Motor neuron (in vitro differentiated cells): Measurements from ENCODE around the gene MSTN. TPM values are rescaled to one million over a fixed set of nuclear protein-coding genes. Genes with fewer than 3 reads are reported as not detected.

Experiments
- ATAC-seq, 8 experiments: fragments of 200-7000 bp; cut with Tn5 transposase; replicated peaks in 6 of 8; 2 replicates each; pipeline ENCODE4 v1.8.0; 2021; ENCODE audit warnings: mild to moderate bottlenecking in 8 of 8, moderate library complexity in 8 of 8
- H3K27ac ChIP-seq, 2 donors: fragments of 250-450 bp; sonication (Bioruptor Pico); 2 replicates each; pipeline ENCODE4 v1.9.0; 2021; ENCODE audit warnings: antibody characterized with exemption in 2 of 2, mild to moderate bottlenecking in 2 of 2, moderate library complexity in 1 of 2
- H3K4me1 ChIP-seq, 2 donors: fragments of 250-450 bp; sonication (Bioruptor Pico); replicated peaks in 1 of 2; 2 replicates each; pipeline ENCODE4 v1.6.1; 2021; ENCODE audit warnings: antibody characterized with exemption in 2 of 2, mild to moderate bottlenecking in 2 of 2, moderate library complexity in 1 of 2
- H3K4me3 ChIP-seq, 5 donors: fragments of 250-450 bp; sonication (Bioruptor Pico); 2 replicates each; pipeline ENCODE4 v1.9.0; 2021; ENCODE audit warnings: antibody characterized with exemption in 5 of 5, mild to moderate bottlenecking in 5 of 5, moderate library complexity in 4 of 5
- WGBS, 10 experiments: fragments of 450-650 bp; shearing (Covaris generic); methylation state at CpG; one replicate each; pipeline ENCODE4 v1.0.0; 2022; 5-methylcytosine and 5-hydroxymethylcytosine counted together
- in situ Hi-C, 9 experiments: fragments of 400-800 bp; cut with MboI; loops; one replicate each; pipeline ENCODE4 v1.15.0; 2021; ENCODE audit warnings: low sequenced_read_pairs in 9 of 9, low pct_unique_long_range_greater_than_20kb in 2 of 9; ENCODE audit not compliant: unreplicated experiment in 9 of 9
- total RNA-seq, 8 experiments: library from RNA; unstranded; fragments of 300-600 nt; gene quantifications; 2 replicates each; pipeline versions ENCODE4 v1.2.3 to v1.2.4, GENCODE V29; 2022

MSTN gene
- total RNA-seq, 8 experiments from 2014 or later: 0.05 to 0.73 (median 0.25) TPM

DNA sequence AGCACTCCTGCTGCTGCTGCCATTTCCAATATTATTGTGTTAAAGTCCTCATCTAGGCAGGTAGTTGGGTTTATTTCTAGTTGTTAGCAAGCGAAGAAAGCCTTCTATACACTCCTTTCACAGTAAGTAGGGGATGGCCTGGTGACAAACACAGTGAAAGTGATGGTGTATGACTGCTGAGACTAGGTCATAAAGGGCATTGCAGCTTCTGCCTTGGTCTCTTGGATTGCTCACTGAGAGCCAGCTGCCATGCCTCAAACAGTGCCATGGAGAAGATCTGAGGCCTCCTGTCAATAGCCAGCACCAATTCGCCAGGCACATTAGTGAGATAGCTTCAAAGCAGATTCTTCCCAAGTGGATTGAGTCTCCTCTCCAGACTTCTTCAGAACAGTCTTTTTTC lies 27.6 kb upstream of the MSTN start:
- H3K27ac ChIP-seq: no peak overlapping the region
- 88 to 100% (median 100%) methylated on average over 1 to 2 of the region's 2 CpGs; no CpG with 5 or more reads in 4 of the 10 experiments for WGBS, 10 experiments
- no peak overlapping the region for H3K4me3 ChIP-seq
- in situ Hi-C loops: loop anchor here in 4 of 9 experiments (25.0 kb wide), 3 partner anchors 197 to 722 kb away; no protein-coding TSS in a partner anchor
- no peaks in the 10 kb centered on the region for H3K4me1 ChIP-seq
- ATAC-seq: no peak

DNA sequence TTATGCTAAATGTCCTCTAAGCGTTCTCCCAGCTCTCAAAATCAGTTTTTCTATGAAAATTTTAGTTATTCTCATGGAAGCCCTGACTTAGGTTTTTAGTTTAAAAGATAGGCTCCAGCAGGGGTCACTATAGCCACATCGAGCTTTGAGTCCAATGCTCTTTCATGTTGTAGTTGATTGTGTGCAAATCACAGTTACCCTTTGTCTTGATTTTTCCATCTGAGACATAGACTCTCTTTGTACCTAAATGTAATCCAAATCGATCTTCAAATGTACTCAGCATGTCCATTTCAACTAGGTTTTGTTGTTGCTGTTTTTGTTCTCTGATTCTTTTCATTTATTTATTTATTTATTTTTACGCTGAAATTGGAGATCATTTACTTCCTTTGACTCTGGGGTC lies 26.4 kb upstream of the MSTN start:
- peak in 4 of 8 experiments; percentile 39 to 64 (median 60) for ATAC-seq
- in situ Hi-C loops: loop anchor here in 4 of 9 experiments (10.0 to 25.0 kb wide), 4 partner anchors 186 to 723 kb away; no protein-coding TSS in a partner anchor
- Histone ChIP-seq H3K4me1 (no peaks in the 10 kb centered on the region), H3K27ac (no peak overlapping the region), H3K4me3 (no peak overlapping the region)
- 3 to 38% (median 25%) methylated on average over 2 to 4 of the region's 4 CpGs for WGBS, 10 experiments

DNA sequence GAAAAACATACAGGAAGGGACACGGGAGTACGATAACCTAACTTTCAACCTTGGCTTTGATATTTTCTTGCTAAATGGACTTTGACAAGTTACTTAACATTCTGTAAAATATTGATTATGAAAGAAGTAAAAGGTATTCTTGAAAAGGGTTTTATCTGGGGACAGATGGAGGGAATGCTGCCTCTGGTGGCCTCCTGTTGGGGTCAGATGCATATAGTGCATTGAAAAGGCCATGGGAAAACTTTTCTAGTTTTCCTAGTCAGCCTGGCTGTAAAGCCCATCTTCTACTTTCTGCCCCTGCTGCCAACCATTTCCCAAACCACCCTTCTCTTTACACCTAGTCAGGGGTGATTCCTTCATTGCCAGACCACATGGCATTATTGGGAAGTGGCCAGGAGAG lies 22.2 kb upstream of the MSTN start:
- no peak for ATAC-seq
- in situ Hi-C loops: loop anchor here in 4 of 9 experiments (10.0 to 25.0 kb wide), 4 partner anchors 190 to 728 kb away; no protein-coding TSS in a partner anchor

DNA sequence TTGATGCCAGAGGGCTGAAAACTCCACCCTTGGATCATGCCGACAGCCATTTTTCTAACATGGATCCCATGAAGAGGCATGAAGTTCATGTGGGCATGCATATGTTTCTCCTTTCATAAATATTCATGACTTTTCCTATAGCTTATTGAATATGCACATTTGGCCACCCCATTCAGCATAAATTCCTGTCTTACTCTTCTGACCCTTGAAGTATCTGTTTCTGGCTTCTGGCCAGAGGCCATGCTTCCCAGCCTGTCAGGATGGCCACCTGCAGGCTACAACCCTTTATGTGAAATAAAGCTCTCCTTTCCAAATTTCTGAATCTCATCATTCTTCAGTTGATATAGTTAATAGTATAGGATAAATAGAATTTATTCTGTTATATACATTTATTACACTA lies 19.6 kb upstream of the MSTN start:
- no peaks in the 10 kb centered on the region for H3K4me1 ChIP-seq
- 63 to 100% (median 100%) methylated on average over 1 of the region's 1 CpG; no CpG with 5 or more reads in 3 of the 10 experiments for WGBS, 10 experiments
- no peak overlapping the region for H3K4me3 ChIP-seq
- in situ Hi-C loops: loop anchor here in 4 of 9 experiments (10.0 to 25.0 kb wide), 4 partner anchors 193 to 730 kb away; no protein-coding TSS in a partner anchor
- no peak overlapping the region for H3K27ac ChIP-seq
- peak in 1 of 8 experiments; percentile 69 for ATAC-seq

More for the DNA sequence above, 22.2 kb upstream of the MSTN start:
- 50 to 100% (median 61%) methylated on average over 2 of the region's 2 CpGs; no CpG with 5 or more reads in 4 of the 10 experiments for WGBS, 10 experiments
- Histone ChIP-seq H3K4me3 (no peak overlapping the region), H3K27ac (no peak overlapping the region), H3K4me1 (no peaks in the 10 kb centered on the region)

DNA sequence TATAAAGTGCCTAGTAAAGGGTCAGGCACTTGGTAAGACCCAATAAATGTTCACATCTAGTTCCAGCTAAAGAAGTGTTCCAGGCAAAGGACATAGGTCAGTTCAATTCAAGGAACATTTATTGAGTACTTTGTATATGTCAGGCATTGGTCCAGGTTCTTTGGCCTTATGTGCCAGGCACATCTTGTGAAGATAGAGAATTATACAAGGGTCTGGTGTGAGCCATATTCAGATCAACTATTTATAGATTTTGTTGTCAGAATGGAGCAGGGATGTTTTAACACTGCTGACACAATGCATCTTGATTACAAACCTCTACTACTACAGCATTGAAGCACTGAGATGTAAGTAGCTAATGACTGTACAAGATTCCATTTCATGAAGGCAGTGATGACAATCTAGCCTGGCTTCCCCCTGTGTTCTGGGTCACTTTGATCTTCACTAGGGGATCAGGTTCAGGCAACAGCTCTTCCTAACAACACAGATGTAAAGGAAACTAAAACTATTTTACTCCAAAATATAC lies 18.1 kb upstream of the MSTN start:
- no peaks in the 10 kb centered on the region for H3K4me1 ChIP-seq
- no peak for ATAC-seq
- in situ Hi-C loops: loop anchor here in 4 of 9 experiments (10.0 to 25.0 kb wide), 4 partner anchors 194 to 732 kb away; no protein-coding TSS in a partner anchor
- no peak overlapping the region for H3K4me3 ChIP-seq
- no peak overlapping the region for H3K27ac ChIP-seq

DNA sequence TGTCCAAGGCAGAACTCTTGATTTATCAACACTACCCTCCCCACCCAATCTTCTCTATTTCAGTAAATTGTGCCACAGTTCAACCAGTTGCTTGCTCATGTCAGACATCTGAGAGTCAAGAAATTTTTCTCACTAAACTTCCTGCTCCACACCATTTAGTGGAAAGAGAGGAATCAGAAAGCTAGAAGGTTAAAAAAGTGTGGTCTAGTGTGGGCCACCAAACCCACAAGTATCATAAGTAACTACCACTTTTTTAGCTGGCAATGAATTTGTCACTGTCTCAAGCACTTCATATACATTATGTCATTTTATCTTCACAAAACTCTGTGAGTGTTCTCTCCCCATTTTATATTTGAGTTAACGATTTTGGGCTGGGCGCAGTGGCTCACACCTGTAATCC lies 16.6 kb upstream of the MSTN start:
- Histone ChIP-seq H3K4me3 (no peak overlapping the region), H3K27ac (no peak overlapping the region), H3K4me1 (no peaks in the 10 kb centered on the region)
- 90 to 100% (median 100%) methylated on average over 1 to 2 of the region's 2 CpGs; no CpG with 5 or more reads in 5 of the 10 experiments for WGBS, 10 experiments
- ATAC-seq: no peak
- in situ Hi-C loops: loop anchor here in 4 of 9 experiments (25.0 kb wide), 3 partner anchors 208 to 733 kb away; no protein-coding TSS in a partner anchor

DNA sequence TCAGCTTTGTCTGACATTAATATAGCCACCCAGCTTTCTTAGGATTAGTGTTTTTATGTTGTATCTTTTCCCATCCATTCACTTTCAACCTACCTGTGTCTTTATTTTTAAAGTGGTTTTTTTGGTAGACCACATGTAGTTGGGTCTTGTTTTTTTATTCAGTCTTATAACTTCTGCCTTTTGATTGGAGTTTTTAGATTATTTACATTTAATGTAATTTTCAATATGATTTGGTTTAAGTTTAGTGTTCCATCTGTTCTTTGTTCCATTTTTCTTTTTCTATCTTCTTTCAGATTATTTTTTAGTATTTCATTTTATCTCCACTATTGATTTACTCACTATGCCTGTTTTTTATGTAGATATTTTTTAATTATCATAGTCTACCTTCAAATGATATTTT lies 13.1 kb upstream of the MSTN start:
- Histone ChIP-seq H3K4me3 (no peak overlapping the region), H3K27ac (no peak overlapping the region), H3K4me1 (no peaks in the 10 kb centered on the region)
- ATAC-seq: no peak
- in situ Hi-C loops: loop anchor here in 4 of 9 experiments (25.0 kb wide), 3 partner anchors 212 to 737 kb away; no protein-coding TSS in a partner anchor

DNA sequence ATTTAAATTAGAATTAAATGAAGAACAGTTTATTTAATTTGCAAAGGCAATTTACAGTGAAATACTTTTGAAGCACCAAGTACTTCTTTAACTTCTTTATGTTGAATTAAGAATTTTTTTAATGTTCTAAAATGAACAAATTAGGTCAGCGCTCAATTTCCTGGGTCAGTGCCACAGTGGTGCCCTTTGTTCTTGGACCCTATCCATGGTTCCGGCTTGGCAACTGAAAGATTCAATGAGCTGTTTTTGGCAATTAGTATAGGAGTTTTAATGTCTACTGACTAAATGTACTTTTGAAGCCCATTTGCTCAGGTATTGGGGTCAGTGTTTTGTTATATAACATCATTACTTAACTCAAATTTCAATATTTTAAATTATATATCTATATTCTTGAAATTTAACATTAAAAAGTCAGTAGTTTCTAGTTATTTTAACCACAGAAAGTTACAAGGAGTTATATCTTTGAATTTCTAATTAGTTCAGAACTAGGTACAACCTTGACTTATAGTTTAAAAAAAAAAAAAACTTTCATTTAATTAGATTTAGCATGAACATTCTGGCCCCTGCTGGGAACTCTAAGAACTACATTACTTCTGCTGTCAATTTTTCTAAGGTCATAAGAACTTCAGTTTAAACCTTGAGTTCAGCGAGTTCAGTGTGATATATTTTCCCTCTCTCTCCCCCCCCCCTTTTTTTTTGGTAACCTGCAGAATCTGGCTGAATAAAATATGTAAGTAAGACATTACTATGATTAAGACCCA lies 7.6 kb upstream of the MSTN start:
- ATAC-seq: peak in 2 of 8 experiments; percentile 29 to 48
- Histone ChIP-seq H3K27ac (no peak overlapping the region), H3K4me1 (no peaks in the 10 kb centered on the region), H3K4me3 (no peak overlapping the region)
- 17 to 83% (median 60%) methylated on average over 1 to 3 of the region's 3 CpGs; no CpG with 5 or more reads in 1 of the 10 experiments for WGBS, 10 experiments
- in situ Hi-C loops: loop anchor here in 2 of 9 experiments (25.0 kb wide), 1 partner anchor 283 kb away; the partner anchor contains the start of genes ORMDL1 (in 2 of the 2) and PMS1 (in 2 of the 2)

DNA sequence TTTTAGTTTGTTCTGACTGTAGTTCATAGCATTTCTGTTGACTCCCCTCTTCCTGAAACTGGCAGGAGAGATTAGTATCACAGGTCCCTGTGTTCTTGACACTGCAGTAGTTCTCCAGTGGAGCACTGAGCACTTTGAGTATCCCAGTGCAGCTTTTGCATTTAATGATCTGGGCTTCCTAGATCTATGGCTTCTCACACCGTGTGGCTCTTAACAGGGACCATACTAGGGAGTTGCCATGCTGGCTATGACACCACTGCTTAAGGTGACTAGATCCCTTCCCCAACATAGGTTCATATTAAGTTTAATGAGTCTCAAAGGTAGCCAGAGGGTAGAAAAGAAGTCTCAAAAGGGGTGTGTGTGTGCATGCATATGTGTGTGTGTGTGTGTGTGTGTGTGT lies 6.2 kb upstream of the MSTN start:
- Histone ChIP-seq H3K27ac (no peak overlapping the region), H3K4me3 (no peak overlapping the region), H3K4me1 (no peaks in the 10 kb centered on the region)
- in situ Hi-C loops: loop anchor here in 2 of 9 experiments (25.0 kb wide), 1 partner anchor 281 kb away; the partner anchor contains the start of genes ORMDL1 (in 2 of the 2) and PMS1 (in 2 of the 2)
- no peak for ATAC-seq
- 14 to 80% (median 38%) methylated on average over 1 of the region's 1 CpG; no CpG with 5 or more reads in 7 of the 10 experiments for WGBS, 10 experiments

DNA sequence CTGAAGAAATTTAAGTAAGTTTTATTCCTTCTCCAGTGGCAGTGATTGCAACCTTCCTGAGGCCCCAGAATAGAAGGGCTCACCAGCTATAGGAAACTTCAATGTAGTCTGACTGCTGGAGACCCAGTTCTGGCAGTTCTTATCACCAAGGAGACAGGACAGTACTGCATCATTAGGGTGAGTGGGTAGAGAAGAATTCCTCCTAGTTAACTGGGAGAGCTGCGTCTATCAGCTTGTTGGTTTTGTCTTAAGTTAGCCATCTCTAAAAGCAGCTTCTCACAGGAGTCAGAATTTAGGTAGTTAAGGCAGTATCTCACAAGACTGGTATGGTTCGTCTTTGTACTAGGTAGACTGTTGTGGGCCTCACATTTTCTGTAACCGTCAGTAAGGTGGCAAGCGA lies 3.3 kb upstream of the MSTN start:
- ATAC-seq: no peak
- Histone ChIP-seq H3K27ac (no peak overlapping the region), H3K4me1 (no peaks in the 10 kb centered on the region), H3K4me3 (no peak overlapping the region)
- in situ Hi-C loops: loop anchor here in 2 of 9 experiments (25.0 kb wide), 1 partner anchor 279 kb away; the partner anchor contains the start of genes ORMDL1 (in 2 of the 2) and PMS1 (in 2 of the 2)
- WGBS, 10 experiments: 29 to 100% (median 83%) methylated on average over 1 to 4 of the region's 4 CpGs; no CpG with 5 or more reads in 1 of the 10 experiments

DNA sequence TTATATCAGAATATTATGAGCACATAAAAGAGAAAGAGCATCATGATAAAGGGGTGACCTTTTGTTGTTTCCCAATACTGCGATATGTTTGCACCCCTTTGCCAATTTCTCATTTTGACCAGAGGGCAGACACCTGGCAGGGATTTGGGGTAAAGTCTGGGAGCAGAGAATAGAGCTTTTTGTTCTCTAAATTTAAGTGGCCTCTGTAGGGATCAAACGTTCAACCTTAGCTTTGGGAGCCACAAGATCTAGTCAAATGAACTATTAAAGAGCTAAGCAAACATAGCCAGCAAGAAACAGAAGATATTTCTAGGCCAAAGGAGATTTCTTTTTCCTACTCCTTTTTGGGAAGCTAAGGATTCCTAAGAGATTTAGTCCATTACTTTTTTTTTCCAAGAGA lies 1.1 kb upstream of the MSTN start:
- WGBS, 10 experiments: 40 to 100% (median 71%) methylated on average over 1 to 2 of the region's 2 CpGs; no CpG with 5 or more reads in 1 of the 10 experiments
- no peak overlapping the region for H3K27ac ChIP-seq
- no peaks in the 10 kb centered on the region for H3K4me1 ChIP-seq
- no peak overlapping the region for H3K4me3 ChIP-seq
- in situ Hi-C loops: loop anchor here in 2 of 9 experiments (25.0 kb wide), 1 partner anchor 276 kb away; the partner anchor contains the start of genes ORMDL1 (in 2 of the 2) and PMS1 (in 2 of the 2)
- no peak for ATAC-seq

DNA sequence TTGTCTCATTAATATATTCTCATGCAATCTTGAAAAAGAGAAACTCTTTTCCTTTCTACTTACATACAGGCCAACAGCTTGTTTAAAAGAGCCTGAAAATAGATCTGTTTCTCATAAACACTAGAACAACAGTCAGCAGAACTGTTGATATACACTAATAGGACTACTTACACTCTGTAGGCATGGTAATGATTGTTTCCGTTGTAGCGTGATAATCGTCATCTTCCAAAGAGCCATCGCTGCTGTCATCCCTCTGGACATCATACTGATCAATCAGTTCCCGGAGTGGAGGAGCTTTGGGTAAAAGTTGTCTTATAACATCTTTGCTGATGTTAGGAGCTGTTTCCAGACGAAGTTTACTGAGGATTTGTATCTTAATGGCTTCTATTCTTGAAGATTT lies 476 bp downstream of the MSTN start:
- in situ Hi-C loops: loop anchor here in 2 of 9 experiments (25.0 kb wide), 1 partner anchor 275 kb away; the partner anchor contains the start of genes ORMDL1 (in 2 of the 2) and PMS1 (in 2 of the 2)
- 0 to 100% (median 68%) methylated on average over 1 to 6 of the region's 6 CpGs for WGBS, 10 experiments
- no peak overlapping the region for H3K27ac ChIP-seq

DNA sequence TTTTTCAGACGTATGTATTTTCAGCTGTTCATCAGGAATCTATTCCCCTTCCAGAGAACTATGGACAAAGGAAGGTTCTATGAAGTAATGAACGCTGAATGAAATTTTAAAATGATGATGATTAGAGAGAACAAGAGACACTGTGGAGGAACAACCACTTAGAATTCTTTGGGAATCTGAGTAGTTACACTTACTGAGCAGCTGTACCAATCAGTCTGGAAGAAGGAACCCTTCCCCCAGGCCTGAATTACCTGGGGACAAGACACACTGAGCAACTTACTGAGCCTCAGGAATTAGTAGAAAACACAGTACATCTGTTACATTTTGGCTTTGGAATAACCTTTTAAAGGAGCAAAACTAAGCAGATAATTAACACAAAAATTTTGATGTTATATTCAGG lies 1.9 kb downstream of the MSTN start:
- WGBS, 10 experiments: 60 to 100% (median 85%) methylated on average over 1 to 2 of the region's 2 CpGs
- in situ Hi-C loops: loop anchor here in 2 of 9 experiments (25.0 kb wide), 1 partner anchor 273 kb away; the partner anchor contains the start of genes ORMDL1 (in 2 of the 2) and PMS1 (in 2 of the 2)
- no peaks in the 10 kb centered on the region for H3K4me1 ChIP-seq
- no peak for ATAC-seq
- no peak overlapping the region for H3K4me3 ChIP-seq
- H3K27ac ChIP-seq: no peak overlapping the region

More for the DNA sequence above, 476 bp downstream of the MSTN start:
- Histone ChIP-seq H3K4me1 (no peaks in the 10 kb centered on the region), H3K4me3 (no peak overlapping the region)
- peak in 2 of 8 experiments; percentile 17 to 25 for ATAC-seq
